GM23338 (cell line): ENCODE results near the gene CCPG1. TPM values are rescaled to one million over a fixed set of nuclear protein-coding genes. Genes with fewer than 3 reads are reported as not detected.

Experiments used
- ATAC-seq: fragments of 200-7000 bp; cut with Tn5 transposase; 3 replicates; pipeline ENCODE4 v1.9.1; 2020
- DNase-seq: peaks from one replicate; pipeline ENCODE4 v3.0.0-alpha.2; 2015; ENCODE audit warnings: low spot score
- H2AFZ ChIP-seq: fragments of 200-600 bp; sonication (generic); 2 replicates; pipeline ENCODE4 v1.8.0; 2016; ENCODE audit warnings: antibody characterized with exemption, mild to moderate bottlenecking, moderate library complexity
- H3F3A ChIP-seq: fragments of 200-600 bp; sonication (generic); replicated peaks from 2 replicates; pipeline ENCODE4 v1.8.0; 2017; ENCODE audit warnings: antibody characterized with exemption, mixed run types, low read depth
- H3K27ac ChIP-seq: fragments of 200-600 bp; sonication (generic); 2 replicates; pipeline ENCODE4 v1.6.1; 2016; ENCODE audit warnings: low read depth
- H3K27me3 ChIP-seq: fragments of 200-600 bp; sonication (generic); 2 replicates; pipeline ENCODE4 v1.8.0; 2016; ENCODE audit warnings: mild to moderate bottlenecking, mixed run types, moderate library complexity; ENCODE audit not compliant: insufficient read depth
- H3K36me3 ChIP-seq: fragments of 200-600 bp; sonication (generic); 2 replicates; pipeline ENCODE4 v1.8.0; 2016; ENCODE audit warnings: mild to moderate bottlenecking; ENCODE audit not compliant: insufficient read depth
- H3K4me1 ChIP-seq: fragments of 200-600 bp; sonication (generic); 2 replicates; pipeline ENCODE4 v1.8.0; 2016; ENCODE audit warnings: mild to moderate bottlenecking, moderate library complexity; ENCODE audit not compliant: insufficient read depth
- H3K4me2 ChIP-seq: fragments of 200-600 bp; sonication (generic); 2 replicates; pipeline ENCODE4 v1.7.1; 2017; ENCODE audit warnings: mixed run types
- H3K4me3 ChIP-seq: fragments of 200-600 bp; sonication (generic); 2 replicates; pipeline ENCODE4 v1.6.1; 2016; ENCODE audit warnings: mixed run types
- H3K79me2 ChIP-seq: fragments of 200-600 bp; sonication (generic); replicated peaks from 2 replicates; pipeline ENCODE4 v1.8.0; 2017; ENCODE audit warnings: mild to moderate bottlenecking; ENCODE audit not compliant: insufficient read depth
- H3K9me2 ChIP-seq: fragments of 200-600 bp; sonication (generic); 2 replicates; pipeline ENCODE4 v1.8.0; 2017; ENCODE audit not compliant: insufficient read depth
- H4K20me1 ChIP-seq: fragments of 200-600 bp; sonication (generic); replicated peaks from 2 replicates; pipeline ENCODE4 v1.8.0; 2017; ENCODE audit warnings: mild to moderate bottlenecking; ENCODE audit not compliant: insufficient read depth
- H3K27ac Mint-ChIP-seq: 2 replicates; pipeline ENCODE4 v1.8.0; 2020; ENCODE audit warnings: inconsistent platforms, mild to moderate bottlenecking, moderate library complexity, mixed read lengths
- H3K27me3 Mint-ChIP-seq: 3 replicates; pipeline ENCODE4 v1.8.0; 2022; ENCODE audit warnings: low read depth, mild to moderate bottlenecking, moderate library complexity, mixed read lengths, inconsistent platforms; ENCODE audit not compliant: insufficient read depth, poor library complexity
- H3K36me3 Mint-ChIP-seq: 3 replicates; pipeline ENCODE4 v1.8.0; 2021; ENCODE audit warnings: low read depth, mild to moderate bottlenecking, inconsistent platforms, moderate library complexity, mixed read lengths
- H3K4me1 Mint-ChIP-seq: 3 replicates; pipeline ENCODE4 v1.8.0; 2020; ENCODE audit warnings: mild to moderate bottlenecking, inconsistent platforms, mixed read lengths
- H3K4me3 Mint-ChIP-seq: 3 replicates; pipeline ENCODE4 v1.8.0; 2021; ENCODE audit warnings: moderate library complexity, mild to moderate bottlenecking, inconsistent platforms, mixed read lengths
- H3K9me3 Mint-ChIP-seq: 3 replicates; pipeline ENCODE4 v1.8.0; 2020; ENCODE audit warnings: moderate library complexity, mild to moderate bottlenecking, inconsistent platforms, mixed read lengths
- CREB1 ChIP-seq: fragments of 250-450 bp; sonication (Bioruptor Pico); IDR thresholded peaks from 2 replicates; pipeline ENCODE4 v1.5.0; 2020; ENCODE audit warnings: low read depth, mild to moderate bottlenecking, moderate library complexity
- CTCF ChIP-seq, 2 experiments: fragments of 200-600 bp in 1 of 2; sonication (generic) in 1 of 2; conservative IDR thresholded peaks; 2 replicates each; pipeline versions ENCODE4 v1.5.1 to v1.6.1; 2016 to 2017; ENCODE audit warnings: antibody characterized with exemption in 2 of 2, low read depth in 2 of 2, mild to moderate bottlenecking in 2 of 2, moderate library complexity in 1 of 2
- ETS1 ChIP-seq: IDR thresholded peaks from 2 replicates; pipeline ENCODE4 v1.6.1; 2016; ENCODE audit warnings: antibody characterized with exemption
- ZNF114 ChIP-seq: fragments of 250-450 bp; sonication (Bioruptor Pico); IDR thresholded peaks from 2 replicates; pipeline ENCODE4 v1.5.0; 2020; ENCODE audit warnings: mild to moderate bottlenecking, moderate library complexity
- ZNF331 ChIP-seq: fragments of 250-450 bp; sonication (Bioruptor Pico); IDR thresholded peaks from 2 replicates; pipeline ENCODE4 v1.5.0; 2020; ENCODE audit warnings: low read depth, mild to moderate bottlenecking, moderate library complexity
- ZNF462 ChIP-seq: fragments of 250-450 bp; sonication (Bioruptor Pico); IDR thresholded peaks from 2 replicates; pipeline ENCODE4 v1.5.0; 2020; ENCODE audit warnings: mild to moderate bottlenecking, moderate library complexity
- polyA plus RNA-seq: library from polyadenylated mRNA; unstranded; fragments of >200 nt; fragmentation: Nextera tagmentation; extraction: Ambion mirVana; gene quantifications from 2 replicates; pipeline ENCODE4 v1.2.1, GENCODE V29; 2016
- total RNA-seq: library from RNA; depleted of rRNA; stranded (reverse); fragments of >200 nt; shearing (Covaris generic); gene quantifications from 2 replicates; pipeline ENCODE4 v1.2.3, GENCODE V29; 2014

The CCPG1 gene
- total and polyA plus RNA-seq, 2 experiments from 2014 or later: 7.7 to 11.1 TPM

- peak; percentile 55 for DNase-seq
- peaks cover 13% of the 10 kb centered on the region for H3K4me1 ChIP-seq
- H3K79me2 ChIP-seq: no peaks in the 10 kb centered on the region
- Mint-ChIP-seq H3K4me1 (peaks cover 27% of the 10 kb centered on the region; the same call in 2 of the 3 replicates), H3K4me3 (no peak overlapping the region), H3K27me3 (peaks cover under 1% of the 10 kb centered on the region), H3K9me3 (no peaks in the 10 kb centered on the region; the same call in 2 of the 3 replicates), H3K27ac (no peak overlapping the region), H3K36me3 (no peaks in the 10 kb centered on the region)
- H3K36me3 ChIP-seq: no peaks in the 10 kb centered on the region
- H3K4me2 ChIP-seq: peak overlapping the region; percentile 48
- H2AFZ ChIP-seq: no peak overlapping the region
- no peaks in the 10 kb centered on the region for H3F3A ChIP-seq
- no peaks in the 10 kb centered on the region for H3K9me2 ChIP-seq
- no peaks in the 10 kb centered on the region for H3K27me3 ChIP-seq
- ATAC-seq: peak; percentile 91
- H3K27ac ChIP-seq: peak overlapping the region; percentile 1; the same call in 1 of the 2 replicates
- H3K4me3 ChIP-seq: no peak overlapping the region
- no peaks in the 10 kb centered on the region for H4K20me1 ChIP-seq
- no peak for TF ChIP-seq ZNF331 (CRISPR knock-in tag)
- no peak for TF ChIP-seq CTCF (conservative IDR thresholded peaks at IDR 0.05; ENCODE audit: low read depth in 2 of 2)
- TF ChIP-seq ZNF462: peak; percentile 59; the same call in 1 of the 2 replicates
- no peak for TF ChIP-seq ZNF114
- no peak for TF ChIP-seq ETS1
- no peak for TF ChIP-seq CREB1 (CRISPR knock-in tag)
Measured at GRCh38 chr15:55353025-55353424, 55.1 kb downstream of the CCPG1 start.
